Measurements from ENCODE around the gene SKAP1.
"Not testable (repeated sequence)": the region's sequence is repeated elsewhere in the genome, so short reads cannot be mapped to it uniquely, and the experiment has no call there.

Gene SKAP1

GRCh38 chr17:48198950-48199541 lies 231.0 kb downstream of the SKAP1 start:
- no peak for DNase-seq

- DNase-seq: no peak
These were observed 234.1 kb downstream of the SKAP1 start for GRCh38 chr17:48195910-48196309.

GRCh38 chr17:48194097-48194550 lies 235.9 kb downstream of the SKAP1 start:
- no peak for DNase-seq

- no peak for DNase-seq
These were observed 237.7 kb downstream of the SKAP1 start for GRCh38 chr17:48192321-48192731.

GRCh38 chr17:48191362-48191761 lies 238.7 kb downstream of the SKAP1 start:
- DNase-seq: no peak

- DNase-seq: no peak
These were observed 239.1 kb downstream of the SKAP1 start for GRCh38 chr17:48190871-48191270.

GRCh38 chr17:48187872-48188608 lies 242.0 kb downstream of the SKAP1 start:
- no peak for DNase-seq

- DNase-seq: not testable (repeated sequence)
These were observed 243.7 kb downstream of the SKAP1 start for GRCh38 chr17:48186317-48186716.

- no peak for DNase-seq
These were observed 245.3 kb downstream of the SKAP1 start for GRCh38 chr17:48184721-48185120.

- DNase-seq: no peak
These were observed 248.4 kb downstream of the SKAP1 start for GRCh38 chr17:48181653-48182052.

GRCh38 chr17:48180842-48181629 lies 249.0 kb downstream of the SKAP1 start:
- no peak for DNase-seq

GRCh38 chr17:48179071-48179945 lies 250.7 kb downstream of the SKAP1 start:
- no peak for DNase-seq

GRCh38 chr17:48178317-48178716 lies 251.7 kb downstream of the SKAP1 start:
- DNase-seq: no peak

GRCh38 chr17:48177816-48178215 lies 252.2 kb downstream of the SKAP1 start:
- DNase-seq: no peak

- no peak for DNase-seq
These were observed 253.6 kb downstream of the SKAP1 start for GRCh38 chr17:48176471-48176855.

- DNase-seq: no peak
These were observed 254.1 kb downstream of the SKAP1 start for GRCh38 chr17:48175692-48176470.

GRCh38 chr17:48174833-48175523 lies 255.0 kb downstream of the SKAP1 start:
- DNase-seq: no peak

- no peak for DNase-seq
These were observed 256.6 kb downstream of the SKAP1 start for GRCh38 chr17:48173191-48173984.

- no peak for DNase-seq
These were observed 260.1 kb downstream of the SKAP1 start for GRCh38 chr17:48169926-48170325.

- no peak for DNase-seq
These were observed 266.2 kb downstream of the SKAP1 start for GRCh38 chr17:48163809-48164208.
